ENCODE results near the gene TRMT61A.
"Not testable (repeated sequence)": the region's sequence is repeated elsewhere in the genome, so short reads cannot be mapped to it uniquely, and the experiment has no call there.

TRMT61A gene

GRCh38 chr14:103523575-103523954, 5.4 kb upstream of the TRMT61A start:
- DNase-seq, result no peak

- no peak for DNase-seq
Observed at GRCh38 chr14:103524002-103524935, 4.7 kb upstream of the TRMT61A start.

- DNase-seq, result not testable (repeated sequence)
Observed at GRCh38 chr14:103525430-103526246, 3.4 kb upstream of the TRMT61A start.

GRCh38 chr14:103526247-103526913, 2.6 kb upstream of the TRMT61A start:
- DNase-seq, result no peak

GRCh38 chr14:103526914-103527248, 2.1 kb upstream of the TRMT61A start:
- DNase-seq, result no peak

DNA sequence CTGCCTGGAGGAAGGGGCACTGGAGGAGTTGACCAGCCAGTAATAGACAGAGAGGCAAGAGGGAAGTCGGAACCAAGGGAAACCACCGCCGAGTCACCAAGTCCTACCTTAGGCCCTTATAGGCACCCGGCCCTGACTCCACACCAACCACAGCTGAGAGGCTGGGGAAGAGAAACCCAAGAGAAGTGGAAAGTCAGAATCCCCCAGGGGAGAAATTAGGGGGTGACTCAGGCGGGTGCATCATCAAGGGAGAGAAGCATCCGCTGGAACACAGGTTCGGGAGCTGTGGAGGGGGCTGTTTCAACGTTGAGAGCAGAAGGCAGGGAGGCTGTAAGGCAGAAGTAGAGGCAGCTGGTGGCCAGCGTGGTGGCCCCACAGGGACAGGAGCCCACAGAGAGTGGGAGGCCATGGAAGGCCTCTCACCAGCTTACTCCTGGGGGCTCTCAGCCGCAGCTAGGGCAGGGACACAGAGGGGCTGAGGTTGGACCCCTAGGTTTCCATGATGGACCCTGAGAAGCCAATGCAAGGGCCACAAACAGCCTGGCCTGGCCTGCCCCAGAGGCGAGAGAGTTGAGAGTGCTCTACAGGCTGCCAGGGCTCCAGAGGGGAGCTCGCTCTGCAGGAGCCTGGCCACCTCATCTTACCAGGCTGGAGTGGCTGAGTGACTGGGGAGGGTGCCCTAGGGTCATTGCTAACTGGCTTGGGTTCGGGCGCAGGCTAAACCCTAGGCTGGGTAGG, 1.4 kb upstream of the TRMT61A start:
- DNase-seq, result peak; percentile 54

- no peak for DNase-seq
Observed at GRCh38 chr14:103528146-103528586, 830 bp upstream of the TRMT61A start.

DNA sequence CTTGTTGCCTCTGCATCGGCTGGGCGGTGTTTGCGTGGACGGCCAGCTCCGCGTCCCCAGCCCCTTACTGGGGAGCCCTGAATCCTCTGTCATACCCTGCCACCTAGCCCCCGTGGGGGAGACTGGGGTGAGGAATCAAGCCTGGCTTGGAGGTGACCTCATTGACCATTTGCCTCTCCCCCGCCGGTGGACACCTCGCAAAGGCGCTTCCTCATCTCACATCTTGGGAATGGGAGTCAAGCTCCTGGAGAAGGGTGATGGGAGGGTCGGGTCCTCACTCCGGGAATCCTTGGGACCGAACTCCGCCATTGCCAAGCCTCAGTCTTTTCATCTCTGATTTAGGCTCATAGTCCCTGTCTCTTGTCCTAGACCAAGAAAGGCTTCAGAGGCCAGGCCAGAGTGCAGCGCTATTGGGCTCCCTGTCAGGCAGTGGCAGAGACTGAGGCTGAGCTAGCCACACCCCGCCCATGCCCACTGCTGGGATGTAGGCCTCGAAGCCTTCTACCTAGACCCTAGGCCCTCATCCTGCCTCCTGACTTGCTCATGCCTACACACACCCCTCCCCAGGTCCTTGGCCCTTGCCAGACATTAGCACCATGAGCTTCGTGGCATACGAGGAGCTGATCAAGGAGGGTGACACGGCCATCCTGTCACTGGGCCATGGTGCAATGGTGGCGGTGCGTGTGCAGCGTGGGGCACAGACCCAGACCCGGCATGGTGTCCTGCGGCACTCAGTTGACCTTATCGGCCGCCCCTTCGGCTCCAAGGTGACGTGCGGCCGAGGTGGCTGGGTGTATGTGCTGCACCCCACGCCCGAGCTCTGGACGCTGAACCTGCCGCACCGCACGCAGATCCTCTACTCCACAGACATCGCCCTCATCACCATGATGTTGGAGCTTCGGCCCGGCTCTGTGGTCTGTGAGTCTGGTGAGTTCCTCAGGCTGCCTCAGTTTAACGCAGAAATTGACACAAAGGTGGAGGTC, 678 bp downstream of the TRMT61A start:
- DNase-seq, result no peak

GRCh38 chr14:103530390-103530789, 1.4 kb downstream of the TRMT61A start:
- no peak for DNase-seq

DNA sequence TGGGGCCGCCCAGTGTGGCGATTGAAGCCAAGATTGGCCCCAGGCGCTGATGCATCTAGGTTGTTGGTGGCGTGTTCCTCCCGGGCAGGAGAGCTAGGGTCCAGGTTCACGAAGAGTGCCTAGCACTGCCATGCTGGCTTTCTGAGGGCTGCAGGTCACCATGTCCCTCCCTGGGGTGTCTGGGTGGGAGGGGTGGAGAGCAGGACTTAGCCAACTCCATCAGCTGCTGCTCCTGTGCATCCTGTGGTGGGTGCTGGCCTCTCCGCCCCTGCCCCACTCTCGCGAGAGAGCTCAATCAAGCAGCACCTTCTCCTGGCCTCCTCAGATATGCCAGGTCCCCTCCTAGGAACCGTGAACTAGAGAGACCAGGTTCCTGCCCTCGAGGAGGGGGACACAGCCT, 1.8 kb downstream of the TRMT61A start:
- DNase-seq, result no peak

DNA sequence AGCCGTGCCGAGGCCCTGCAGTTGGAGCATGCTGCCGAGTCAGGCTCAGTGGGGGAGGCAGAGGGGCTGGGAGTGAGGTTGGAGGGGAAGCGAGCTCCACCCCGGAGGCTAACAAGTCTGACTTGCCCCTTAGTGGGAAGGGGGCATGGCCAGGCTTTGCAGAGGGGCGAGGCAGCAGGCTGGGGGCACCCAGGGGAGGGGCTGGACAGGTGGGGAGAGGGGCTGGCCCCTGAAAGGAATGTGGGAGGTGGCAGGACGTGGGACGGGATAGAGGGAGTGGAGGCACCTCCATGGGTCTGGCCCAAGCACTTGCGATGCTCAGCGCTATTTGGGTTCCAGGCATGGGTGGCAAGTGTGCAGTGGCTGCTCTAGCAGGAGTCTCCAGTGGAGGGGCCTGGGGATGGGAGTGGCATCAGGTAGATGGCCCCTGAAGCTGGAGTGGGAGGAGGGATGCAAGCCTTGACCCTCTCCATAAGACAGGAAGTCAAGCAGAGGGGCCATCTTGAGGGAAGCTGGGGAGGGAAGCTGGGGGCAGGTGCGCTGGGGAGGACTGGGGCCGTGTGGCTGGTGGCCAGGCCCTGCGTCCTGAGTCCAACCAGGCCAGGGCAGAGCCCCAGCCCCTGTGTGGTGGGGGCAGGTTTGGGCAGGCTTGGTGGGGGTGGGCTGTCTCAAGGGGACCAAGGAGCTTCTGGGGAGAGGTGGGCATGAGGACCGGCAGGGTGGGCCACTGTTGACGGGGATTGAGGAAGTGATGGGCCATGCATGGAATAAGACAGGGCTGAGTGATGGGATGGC, 2.6 kb downstream of the TRMT61A start:
- DNase-seq, result no peak

DNA sequence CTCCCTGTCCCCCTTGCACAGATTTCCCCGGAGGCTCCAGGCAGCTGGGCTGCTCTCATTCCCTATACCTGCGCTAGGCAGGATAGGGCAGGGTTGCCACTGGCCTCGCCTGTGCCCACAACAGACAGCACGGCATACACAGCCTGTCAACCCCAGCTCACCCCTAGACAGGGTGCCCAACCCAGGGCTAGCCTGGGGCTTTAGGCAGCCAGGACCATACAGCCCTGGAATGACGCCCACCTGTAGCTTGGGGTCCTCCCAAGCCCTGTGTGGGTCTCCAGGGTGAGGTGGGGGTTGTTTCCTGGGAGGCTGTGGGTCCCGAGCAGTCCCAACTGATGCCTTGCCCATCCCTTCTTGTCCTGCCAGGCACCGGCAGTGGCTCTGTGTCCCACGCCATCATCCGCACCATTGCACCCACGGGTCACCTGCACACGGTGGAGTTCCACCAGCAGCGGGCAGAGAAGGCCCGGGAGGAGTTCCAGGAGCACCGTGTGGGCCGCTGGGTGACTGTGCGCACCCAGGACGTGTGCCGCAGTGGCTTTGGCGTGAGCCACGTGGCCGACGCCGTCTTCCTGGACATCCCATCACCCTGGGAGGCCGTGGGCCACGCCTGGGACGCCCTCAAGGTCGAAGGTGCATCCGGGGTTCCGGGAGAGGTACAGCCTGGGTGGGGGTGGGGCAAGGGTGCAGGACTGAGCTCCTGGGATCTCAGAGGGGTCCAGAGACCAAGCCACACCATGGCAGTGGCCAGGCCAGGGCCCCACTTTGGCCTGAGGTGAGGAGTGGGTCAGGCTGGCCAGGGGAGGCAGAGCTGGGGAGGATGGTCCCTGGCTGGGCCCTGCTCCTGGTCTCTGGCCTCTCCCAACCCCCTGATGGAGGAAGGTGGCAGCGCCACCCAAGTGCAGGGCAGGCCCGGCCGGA, 3.5 kb downstream of the TRMT61A start:
- no peak for DNase-seq

DNA sequence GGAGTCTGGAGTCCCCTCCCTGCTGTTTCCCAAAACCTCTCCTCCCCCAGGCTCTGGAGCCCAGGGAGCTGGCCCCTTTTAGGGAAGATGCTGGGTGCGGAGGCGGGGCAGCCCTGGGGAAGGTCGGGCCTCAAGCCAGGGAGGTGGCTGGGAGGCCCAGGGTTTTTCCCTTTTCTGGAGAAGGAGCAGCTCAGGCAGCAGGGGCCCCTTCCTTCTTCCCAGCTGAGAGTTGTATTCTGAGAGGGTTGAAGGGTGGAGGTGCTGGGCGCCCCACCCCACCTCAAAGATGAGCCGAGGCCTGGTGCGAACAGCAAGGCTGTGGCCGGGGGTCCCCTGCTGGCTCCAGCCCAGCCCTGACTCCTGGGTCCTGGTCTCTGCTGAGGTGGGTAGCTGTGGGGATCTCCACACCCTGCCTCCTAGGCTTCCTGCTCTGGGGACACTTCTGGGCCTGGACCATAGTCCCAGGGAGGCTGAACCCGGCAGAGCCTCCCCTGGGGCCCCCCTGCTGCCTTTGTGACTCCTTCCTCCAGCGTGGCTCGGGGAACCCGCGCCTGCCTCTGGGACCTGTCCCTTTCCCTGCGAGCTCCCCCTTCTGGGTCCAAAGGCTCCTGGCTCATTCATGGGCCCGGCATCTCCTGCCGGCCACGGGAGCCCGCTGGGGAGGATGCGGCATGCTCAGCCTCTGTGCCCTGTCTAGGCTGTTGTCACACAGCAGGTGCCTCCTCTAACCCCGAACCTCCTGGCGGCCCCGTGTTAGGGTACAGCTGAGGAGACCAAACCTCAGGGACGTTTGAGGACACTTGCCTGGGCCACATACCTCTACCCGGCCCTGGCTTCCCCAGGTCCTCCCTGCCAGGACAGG, 4.4 kb downstream of the TRMT61A start:
- no peak for DNase-seq

- no peak for DNase-seq
Observed at GRCh38 chr14:103533999-103534575, 5.1 kb downstream of the TRMT61A start.

DNA sequence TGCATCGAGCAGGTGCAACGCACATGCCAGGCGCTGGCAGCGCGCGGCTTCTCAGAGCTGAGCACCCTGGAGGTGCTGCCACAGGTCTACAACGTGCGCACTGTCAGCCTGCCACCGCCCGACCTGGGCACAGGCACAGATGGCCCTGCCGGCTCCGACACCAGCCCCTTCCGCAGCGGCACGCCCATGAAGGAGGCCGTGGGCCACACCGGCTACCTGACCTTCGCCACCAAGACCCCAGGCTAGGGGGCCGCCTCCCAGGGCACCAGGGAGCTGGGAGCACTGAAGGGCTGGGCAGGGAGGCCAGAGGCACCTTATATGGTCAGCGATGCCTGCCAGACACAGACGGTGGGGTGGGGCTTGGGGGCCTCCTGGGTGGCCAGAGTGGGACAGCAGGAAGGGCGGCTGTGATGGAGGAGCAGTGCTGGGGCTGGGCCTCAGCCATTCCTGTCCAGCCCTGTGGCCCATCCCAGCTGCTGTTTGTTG, 5.6 kb downstream of the TRMT61A start:
- no peak for DNase-seq

GRCh38 chr14:103535081-103535890, 6.3 kb downstream of the TRMT61A start:
- DNase-seq, result no peak

Measured in stimulated activated CD4-positive, alpha-beta T cell treated with anti-CD3 and anti-CD28 coated beads, Interleukin-15, amount 100 ng/mL, for 24 hours (primary cell).